Activated CD8-positive, alpha-beta memory T cell treated with anti-CD3 and anti-CD28 coated beads for 36 hours (primary cell): ENCODE results near the gene ITSN1. TPM values are rescaled to one million over a fixed set of nuclear protein-coding genes. Genes with fewer than 3 reads are reported as not detected.
"Not testable (repeated sequence)": the region's sequence is repeated elsewhere in the genome, so short reads cannot be mapped to it uniquely, and the experiment has no call there.

Experiments
- CTCF ChIA-PET: fragments of 350-600 bp; sonication (Branson Sonifier 250); formaldehyde crosslinking; loops from one replicate; lab custom pipeline; 2021; ENCODE audit warnings: antibody characterized with exemption; lab: Charles Lee
- POLR2A ChIA-PET: fragments of 350-600 bp; sonication (Branson Sonifier 250); formaldehyde crosslinking; loops from one replicate; lab custom pipeline; 2021; ENCODE audit warnings: antibody characterized with exemption; lab: Charles Lee
- total RNA-seq, 2 experiments: library from RNA; stranded (reverse); gene quantifications; one replicate each; pipeline ENCODE4 v1.2.3, GENCODE V29; 2021

The ITSN1 gene
- total RNA-seq, 2 experiments from 2014 or later: 4.8 TPM

DNA sequence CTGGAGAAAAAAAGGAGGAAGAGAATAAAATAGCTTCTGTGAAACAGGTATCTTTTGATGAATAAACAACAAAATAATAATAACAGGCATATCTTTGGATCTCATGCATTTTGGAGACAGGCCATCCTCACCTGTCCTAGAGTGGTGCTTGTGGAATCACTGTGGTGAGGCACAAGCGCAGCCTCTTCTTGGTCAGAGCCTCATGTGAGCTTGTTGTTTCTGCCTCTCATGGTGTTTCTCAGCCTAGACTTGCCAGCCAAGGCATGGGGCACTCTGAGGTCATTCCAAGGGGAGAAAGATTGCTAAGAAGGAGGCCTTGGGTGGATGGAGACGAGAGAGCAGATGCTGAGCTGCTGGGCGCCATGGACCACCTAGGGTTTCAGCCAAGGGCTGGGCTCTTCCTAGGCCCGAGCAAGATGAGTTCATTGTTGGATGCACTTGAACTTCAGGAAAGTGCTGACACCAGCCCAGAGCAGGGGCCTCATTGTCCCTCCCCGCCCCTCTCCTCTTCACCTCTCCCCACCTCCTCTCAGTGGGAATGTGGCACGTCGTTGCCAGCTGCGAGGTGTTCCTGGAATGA lies 223.8 kb downstream of the ITSN1 start:
- ChIA-PET CTCF (no interaction called here), POLR2A (no interaction called here)

- CTCF ChIA-PET: no interaction called here
Measured at GRCh38 chr21:33866826-33867225, 224.5 kb downstream of the ITSN1 start.

DNA sequence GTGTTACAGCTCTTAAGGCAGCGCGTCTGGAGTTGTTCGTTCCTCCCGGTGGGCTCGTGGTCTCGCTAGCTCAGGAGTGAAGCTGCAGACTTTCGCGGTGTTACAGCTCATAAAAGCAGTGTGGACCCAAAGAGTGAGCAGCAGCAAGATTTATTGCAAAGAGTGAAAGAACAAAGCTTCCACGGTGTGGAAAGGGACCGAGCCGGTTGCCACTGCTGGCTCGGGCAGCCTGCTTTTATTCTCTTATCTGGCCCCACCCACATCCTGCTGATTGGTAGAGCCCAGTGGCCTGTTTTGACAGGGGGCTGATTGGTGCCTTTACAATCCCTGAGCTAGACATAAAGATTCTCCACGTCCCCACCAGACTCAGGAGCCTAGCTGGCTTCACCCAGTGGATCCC lies 225.6 kb downstream of the ITSN1 start:
- POLR2A ChIA-PET, CTCF ChIA-PET: not testable (repeated sequence)

More at GRCh38 chr21:33866826-33867225, 224.5 kb downstream of the ITSN1 start:
- POLR2A ChIA-PET: no interaction called here

DNA sequence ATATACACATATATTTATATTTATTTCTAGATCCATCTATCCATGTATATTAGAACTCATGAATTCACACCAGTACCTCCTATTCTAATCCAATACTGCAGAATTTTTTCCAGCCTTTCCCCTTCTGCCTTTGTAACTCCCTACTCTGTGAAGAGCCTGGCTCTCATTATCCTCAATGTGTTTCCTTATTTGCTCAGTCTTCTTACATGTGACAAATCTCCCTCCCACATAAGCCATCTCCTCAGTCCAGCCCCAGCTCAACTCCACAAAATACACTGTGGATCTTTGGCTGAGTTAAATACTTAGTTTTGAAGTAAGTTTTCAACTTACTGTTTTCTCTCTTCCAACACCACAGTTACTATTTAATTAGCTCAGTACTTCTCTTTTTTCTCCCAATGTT lies 227.6 kb downstream of the ITSN1 start:
- CTCF ChIA-PET: no interaction called here
- POLR2A ChIA-PET: no interaction called here

GRCh38 chr21:33870768-33871167 lies 228.5 kb downstream of the ITSN1 start:
- ChIA-PET POLR2A (no interaction called here), CTCF (no interaction called here)

DNA sequence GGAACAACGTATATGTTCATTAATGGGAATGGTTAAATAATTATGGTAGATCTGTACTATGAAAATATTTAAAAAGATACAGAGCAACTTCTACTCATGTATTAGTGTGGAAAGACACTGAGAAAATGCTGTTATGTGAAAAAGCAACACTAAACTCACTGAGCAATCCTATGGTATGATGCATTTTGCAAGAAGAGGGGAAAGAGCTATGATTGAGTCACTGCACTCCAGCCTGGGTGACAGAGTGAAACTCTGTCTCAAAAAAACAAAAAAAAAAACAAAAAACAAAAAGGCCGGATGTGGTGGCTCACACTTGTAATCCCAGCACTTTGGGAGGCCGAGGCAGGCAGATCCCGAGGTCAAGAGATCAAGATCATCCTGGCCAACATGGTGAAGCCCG lies 228.9 kb downstream of the ITSN1 start:
- POLR2A ChIA-PET: no interaction called here
- CTCF ChIA-PET: no interaction called here

DNA sequence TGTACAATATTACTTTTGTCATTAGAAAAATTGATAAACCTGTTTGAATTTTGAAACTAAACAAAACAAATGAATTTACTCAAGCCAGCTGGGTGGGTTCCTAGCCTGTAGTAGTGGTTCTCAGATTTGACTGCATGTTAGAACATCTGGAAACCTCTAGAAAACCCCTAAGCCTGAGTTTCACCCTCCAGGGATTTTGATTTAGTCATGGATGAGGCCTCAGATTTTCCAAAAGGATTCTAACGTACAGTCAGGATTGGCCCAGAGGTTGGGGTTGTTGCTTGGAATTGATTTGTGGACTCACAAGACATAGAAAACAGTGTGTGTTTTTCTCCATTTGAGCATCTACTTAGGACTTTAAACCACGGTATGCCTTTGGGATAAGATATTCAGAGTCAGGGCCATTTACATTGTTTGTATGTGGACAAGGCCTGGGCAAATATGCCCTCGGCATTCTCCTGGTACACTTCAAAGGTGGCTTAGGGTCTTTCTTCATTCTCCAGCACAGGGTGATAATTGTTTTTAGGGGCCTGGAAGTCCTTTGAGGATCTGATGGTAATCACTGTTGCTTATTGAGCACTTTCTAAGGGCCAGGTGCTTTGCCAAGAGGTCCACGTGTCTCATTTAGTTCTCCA lies 230.7 kb downstream of the ITSN1 start:
- POLR2A ChIA-PET: no interaction called here
- CTCF ChIA-PET: no interaction called here

- POLR2A ChIA-PET: no interaction called here
Measured at GRCh38 chr21:33874161-33874560, 231.9 kb downstream of the ITSN1 start.

GRCh38 chr21:33875026-33875695 lies 232.9 kb downstream of the ITSN1 start:
- ChIA-PET POLR2A (no interaction called here), CTCF (no interaction called here)

More at GRCh38 chr21:33874161-33874560, 231.9 kb downstream of the ITSN1 start:
- CTCF ChIA-PET: no interaction called here

DNA sequence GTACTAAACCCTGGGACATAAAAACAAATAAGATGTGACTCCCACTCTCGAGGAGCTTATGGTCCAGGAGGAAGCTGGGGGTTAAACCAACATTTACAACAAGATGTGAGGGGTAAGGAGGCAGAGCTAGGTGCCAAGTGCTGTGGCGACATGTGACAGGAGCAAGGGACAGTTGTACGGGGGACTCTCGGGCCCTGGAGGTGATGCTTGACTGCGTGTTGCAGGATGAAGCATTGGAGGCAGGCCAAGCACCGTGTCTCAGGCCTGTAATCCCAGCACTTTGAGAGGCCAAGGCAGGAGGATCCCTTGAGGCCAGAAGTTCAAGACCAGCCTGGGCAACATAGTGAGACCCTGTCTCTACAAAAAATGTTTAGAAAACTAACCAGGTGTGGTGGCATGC lies 236.5 kb downstream of the ITSN1 start:
- ChIA-PET CTCF (no interaction called here), POLR2A (no interaction called here)

- CTCF ChIA-PET: no interaction called here
Measured at GRCh38 chr21:33880626-33881025, 238.3 kb downstream of the ITSN1 start.

DNA sequence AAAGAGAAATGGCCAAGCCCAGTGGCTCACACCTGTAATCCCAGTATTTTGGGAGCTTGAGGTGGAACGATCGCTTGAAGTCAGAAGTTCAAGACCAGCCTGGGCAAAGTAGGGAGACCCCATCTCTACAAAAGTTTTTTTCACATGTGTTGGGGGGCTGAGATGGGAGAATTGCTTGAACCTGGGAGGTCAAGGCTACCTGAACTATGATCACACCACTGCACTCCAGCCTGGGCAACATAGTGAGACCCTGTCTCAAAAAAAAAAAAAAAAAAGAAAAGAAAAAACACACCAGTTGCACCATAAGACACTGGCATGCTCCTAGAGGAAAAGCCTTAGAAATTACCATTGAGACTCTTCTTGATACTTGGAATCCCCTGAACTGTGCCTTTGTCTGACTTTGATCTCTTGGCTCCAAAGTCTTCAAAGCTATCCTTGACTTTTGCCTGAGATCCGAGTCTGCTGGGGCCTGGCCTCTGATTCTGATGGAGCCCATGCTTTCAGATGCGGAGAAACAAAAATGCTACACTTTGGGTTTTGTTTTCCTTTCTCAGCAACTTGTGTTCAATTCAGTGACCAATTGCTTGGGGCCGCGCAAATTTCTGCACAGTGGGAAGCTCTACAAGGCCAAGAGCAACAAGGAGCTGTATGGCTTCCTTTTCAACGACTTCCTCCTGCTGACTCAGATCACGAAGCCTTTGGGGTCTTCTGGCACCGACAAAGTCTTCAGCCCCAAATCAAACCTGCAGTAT lies 239.6 kb downstream of the ITSN1 start:
- CTCF ChIA-PET: no interaction called here
- POLR2A ChIA-PET: no interaction called here

More at GRCh38 chr21:33880626-33881025, 238.3 kb downstream of the ITSN1 start:
- POLR2A ChIA-PET: no interaction called here

GRCh38 chr21:33883118-33883517 lies 240.8 kb downstream of the ITSN1 start:
- ChIA-PET POLR2A (interaction anchor here (0.6 kb wide), 1 partner anchor 290 kb away, joined by 3 read pairs; no protein-coding TSS in a partner anchor), CTCF (no interaction called here)

GRCh38 chr21:33884376-33885171 lies 242.3 kb downstream of the ITSN1 start:
- CTCF ChIA-PET: no interaction called here

GRCh38 chr21:33885172-33885514 lies 242.8 kb downstream of the ITSN1 start:
- ChIA-PET POLR2A (no interaction called here), CTCF (no interaction called here)

More at GRCh38 chr21:33884376-33885171, 242.3 kb downstream of the ITSN1 start:
- POLR2A ChIA-PET: no interaction called here

GRCh38 chr21:33886321-33886720 lies 244.0 kb downstream of the ITSN1 start:
- CTCF ChIA-PET: no interaction called here

GRCh38 chr21:33890187-33890586 lies 247.9 kb downstream of the ITSN1 start:
- ChIA-PET CTCF (no interaction called here), POLR2A (no interaction called here)

More at GRCh38 chr21:33886321-33886720, 244.0 kb downstream of the ITSN1 start:
- POLR2A ChIA-PET: no interaction called here

DNA sequence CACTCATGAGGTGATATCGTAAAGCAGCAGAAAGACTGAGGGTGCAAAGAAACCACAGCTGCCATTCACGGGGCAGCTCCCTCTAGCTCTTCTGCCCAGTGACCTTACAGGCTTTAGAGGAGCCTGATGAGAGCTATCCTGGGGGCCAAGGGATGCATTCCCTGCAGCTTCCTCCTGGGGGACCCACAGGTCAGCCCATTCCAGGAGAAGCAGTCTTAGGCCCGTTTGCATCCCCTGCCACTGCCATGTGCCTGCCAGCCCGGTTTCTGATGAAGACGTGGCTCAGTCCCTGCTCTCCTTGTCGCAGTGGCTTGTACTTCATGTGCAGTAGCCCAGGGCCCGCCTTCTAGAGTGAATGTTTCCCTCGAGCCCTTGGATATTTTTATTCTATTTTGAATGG lies 250.6 kb downstream of the ITSN1 start:
- CTCF ChIA-PET: no interaction called here
- POLR2A ChIA-PET: no interaction called here

DNA sequence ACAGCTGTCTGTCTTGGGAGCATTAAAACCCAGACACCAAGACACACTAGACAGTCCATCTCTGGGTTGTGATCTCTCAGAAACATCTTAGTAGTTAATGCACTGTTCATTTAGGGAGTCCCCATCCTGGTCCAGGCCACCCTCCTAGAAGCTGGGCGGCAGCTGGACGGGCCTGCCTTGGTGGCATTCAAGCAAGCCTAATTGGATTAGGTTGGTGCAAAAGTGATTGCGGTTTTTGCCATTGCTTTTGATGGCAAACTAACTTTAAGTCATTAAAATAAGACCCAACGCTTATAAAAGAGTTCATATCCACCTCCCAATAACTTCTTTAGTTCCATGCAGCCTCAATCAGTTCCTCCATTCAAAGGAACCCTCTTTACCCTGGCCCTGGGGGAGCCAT lies 251.6 kb downstream of the ITSN1 start:
- POLR2A ChIA-PET: no interaction called here
- CTCF ChIA-PET: no interaction called here
